Measurements from ENCODE around the gene CMC2.

DNA sequence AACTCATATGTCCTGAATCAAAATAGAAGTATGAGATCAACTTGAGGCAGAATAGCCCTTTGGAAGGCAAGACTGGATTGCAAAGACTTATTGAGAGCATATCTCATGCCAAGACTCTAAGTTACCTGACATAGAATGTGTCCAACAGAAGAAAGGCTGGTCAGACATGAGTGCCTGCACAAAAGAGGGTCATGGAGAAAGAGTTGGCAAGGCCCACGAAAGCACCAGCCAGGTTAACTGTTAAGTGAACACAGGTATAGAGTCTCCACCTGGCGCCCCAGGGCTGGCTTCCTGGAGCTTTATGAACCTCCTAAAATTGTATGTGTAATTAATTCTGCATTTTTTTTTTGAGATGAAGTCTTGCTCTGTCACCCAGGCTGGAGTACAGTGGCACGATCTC is 71.0 kb downstream of the CMC2 start:
- TF ChIP-seq SIN3A (IDR thresholded peaks at IDR 0.05; ENCODE audit: borderline replicate concordance in 2 of 2, control insufficient read depth in 1 of 2, low read depth in 2 of 2, low read length in 2 of 2), result no peak
- TF ChIP-seq, protein P1, sequence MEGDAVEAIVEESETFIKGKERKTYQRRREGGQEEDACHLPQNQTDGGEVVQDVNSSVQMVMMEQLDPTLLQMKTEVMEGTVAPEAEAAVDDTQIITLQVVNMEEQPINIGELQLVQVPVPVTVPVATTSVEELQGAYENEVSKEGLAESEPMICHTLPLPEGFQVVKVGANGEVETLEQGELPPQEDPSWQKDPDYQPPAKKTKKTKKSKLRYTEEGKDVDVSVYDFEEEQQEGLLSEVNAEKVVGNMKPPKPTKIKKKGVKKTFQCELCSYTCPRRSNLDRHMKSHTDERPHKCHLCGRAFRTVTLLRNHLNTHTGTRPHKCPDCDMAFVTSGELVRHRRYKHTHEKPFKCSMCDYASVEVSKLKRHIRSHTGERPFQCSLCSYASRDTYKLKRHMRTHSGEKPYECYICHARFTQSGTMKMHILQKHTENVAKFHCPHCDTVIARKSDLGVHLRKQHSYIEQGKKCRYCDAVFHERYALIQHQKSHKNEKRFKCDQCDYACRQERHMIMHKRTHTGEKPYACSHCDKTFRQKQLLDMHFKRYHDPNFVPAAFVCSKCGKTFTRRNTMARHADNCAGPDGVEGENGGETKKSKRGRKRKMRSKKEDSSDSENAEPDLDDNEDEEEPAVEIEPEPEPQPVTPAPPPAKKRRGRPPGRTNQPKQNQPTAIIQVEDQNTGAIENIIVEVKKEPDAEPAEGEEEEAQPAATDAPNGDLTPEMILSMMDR (IDR thresholded peaks at IDR 0.05 in 2 of 3, conservative IDR thresholded peaks at IDR 0.05 in 1 of 3; ENCODE audit: insufficient read depth in 2 of 3, low read depth in 1 of 3, low read length in 3 of 3), result no peak
- TF ChIP-seq, protein P2, sequence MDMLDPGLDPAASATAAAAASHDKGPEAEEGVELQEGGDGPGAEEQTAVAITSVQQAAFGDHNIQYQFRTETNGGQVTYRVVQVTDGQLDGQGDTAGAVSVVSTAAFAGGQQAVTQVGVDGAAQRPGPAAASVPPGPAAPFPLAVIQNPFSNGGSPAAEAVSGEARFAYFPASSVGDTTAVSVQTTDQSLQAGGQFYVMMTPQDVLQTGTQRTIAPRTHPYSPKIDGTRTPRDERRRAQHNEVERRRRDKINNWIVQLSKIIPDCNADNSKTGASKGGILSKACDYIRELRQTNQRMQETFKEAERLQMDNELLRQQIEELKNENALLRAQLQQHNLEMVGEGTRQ (CRISPR knock-in tag; IDR thresholded peaks at IDR 0.05), result no peak
- no peak for TF ChIP-seq EZH2 (IDR thresholded peaks at IDR 0.05; ENCODE audit: borderline replicate concordance, low read depth, low read length)
- TF ChIP-seq, protein P3, sequence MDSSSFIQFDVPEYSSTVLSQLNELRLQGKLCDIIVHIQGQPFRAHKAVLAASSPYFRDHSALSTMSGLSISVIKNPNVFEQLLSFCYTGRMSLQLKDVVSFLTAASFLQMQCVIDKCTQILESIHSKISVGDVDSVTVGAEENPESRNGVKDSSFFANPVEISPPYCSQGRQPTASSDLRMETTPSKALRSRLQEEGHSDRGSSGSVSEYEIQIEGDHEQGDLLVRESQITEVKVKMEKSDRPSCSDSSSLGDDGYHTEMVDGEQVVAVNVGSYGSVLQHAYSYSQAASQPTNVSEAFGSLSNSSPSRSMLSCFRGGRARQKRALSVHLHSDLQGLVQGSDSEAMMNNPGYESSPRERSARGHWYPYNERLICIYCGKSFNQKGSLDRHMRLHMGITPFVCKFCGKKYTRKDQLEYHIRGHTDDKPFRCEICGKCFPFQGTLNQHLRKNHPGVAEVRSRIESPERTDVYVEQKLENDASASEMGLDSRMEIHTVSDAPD (CRISPR knock-in tag; IDR thresholded peaks at IDR 0.05), result no peak
- TF ChIP-seq MCM3 (IDR thresholded peaks at IDR 0.05), result no peak
- no peak for TF ChIP-seq SPI1 (IDR thresholded peaks at IDR 0.05; ENCODE audit: borderline replicate concordance, low read depth, low read length)
- TF ChIP-seq, protein P4, sequence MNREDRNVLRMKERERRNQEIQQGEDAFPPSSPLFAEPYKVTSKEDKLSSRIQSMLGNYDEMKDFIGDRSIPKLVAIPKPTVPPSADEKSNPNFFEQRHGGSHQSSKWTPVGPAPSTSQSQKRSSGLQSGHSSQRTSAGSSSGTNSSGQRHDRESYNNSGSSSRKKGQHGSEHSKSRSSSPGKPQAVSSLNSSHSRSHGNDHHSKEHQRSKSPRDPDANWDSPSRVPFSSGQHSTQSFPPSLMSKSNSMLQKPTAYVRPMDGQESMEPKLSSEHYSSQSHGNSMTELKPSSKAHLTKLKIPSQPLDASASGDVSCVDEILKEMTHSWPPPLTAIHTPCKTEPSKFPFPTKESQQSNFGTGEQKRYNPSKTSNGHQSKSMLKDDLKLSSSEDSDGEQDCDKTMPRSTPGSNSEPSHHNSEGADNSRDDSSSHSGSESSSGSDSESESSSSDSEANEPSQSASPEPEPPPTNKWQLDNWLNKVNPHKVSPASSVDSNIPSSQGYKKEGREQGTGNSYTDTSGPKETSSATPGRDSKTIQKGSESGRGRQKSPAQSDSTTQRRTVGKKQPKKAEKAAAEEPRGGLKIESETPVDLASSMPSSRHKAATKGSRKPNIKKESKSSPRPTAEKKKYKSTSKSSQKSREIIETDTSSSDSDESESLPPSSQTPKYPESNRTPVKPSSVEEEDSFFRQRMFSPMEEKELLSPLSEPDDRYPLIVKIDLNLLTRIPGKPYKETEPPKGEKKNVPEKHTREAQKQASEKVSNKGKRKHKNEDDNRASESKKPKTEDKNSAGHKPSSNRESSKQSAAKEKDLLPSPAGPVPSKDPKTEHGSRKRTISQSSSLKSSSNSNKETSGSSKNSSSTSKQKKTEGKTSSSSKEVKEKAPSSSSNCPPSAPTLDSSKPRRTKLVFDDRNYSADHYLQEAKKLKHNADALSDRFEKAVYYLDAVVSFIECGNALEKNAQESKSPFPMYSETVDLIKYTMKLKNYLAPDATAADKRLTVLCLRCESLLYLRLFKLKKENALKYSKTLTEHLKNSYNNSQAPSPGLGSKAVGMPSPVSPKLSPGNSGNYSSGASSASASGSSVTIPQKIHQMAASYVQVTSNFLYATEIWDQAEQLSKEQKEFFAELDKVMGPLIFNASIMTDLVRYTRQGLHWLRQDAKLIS (CRISPR knock-in tag; IDR thresholded peaks at IDR 0.05), result no peak
- TF ChIP-seq TAF7 (tag; IDR thresholded peaks at IDR 0.05), result no peak
